Colonic mucosa (tissue), 4 donors: ENCODE results near the gene TMEM87A. TPM values are rescaled to one million over a fixed set of nuclear protein-coding genes. Genes with fewer than 3 reads are reported as not detected.

Experiments
- DNase-seq: peaks from one replicate; pipeline ENCODE4 v3.0.0-alpha.2; 2020
- H3K27ac ChIP-seq: fragments of 200-600 bp; one replicate; pipeline ENCODE4 v1.8.0; 2021
- H3K27me3 ChIP-seq: fragments of 200-600 bp; one replicate; pipeline ENCODE4 v1.8.0; 2021
- H3K36me3 ChIP-seq: fragments of 200-600 bp; one replicate; pipeline ENCODE4 v1.8.0; 2021
- H3K4me1 ChIP-seq: fragments of 200-600 bp; one replicate; pipeline ENCODE4 v1.8.0; 2021; ENCODE audit warnings: mild to moderate bottlenecking
- H3K4me3 ChIP-seq: fragments of 200-600 bp; one replicate; pipeline ENCODE4 v1.8.0; 2021
- H3K9ac ChIP-seq, 2 donors: one replicate each; pipeline ENCODE4 v1.7.0; 2013; ENCODE audit warnings: control low read depth in 2 of 2, low read depth in 2 of 2, low read length in 2 of 2
- H3K9me3 ChIP-seq: fragments of 200-600 bp; one replicate; pipeline ENCODE4 v1.8.0; 2021
- intact Hi-C: fragments of 100-400 bp; cut with DNase I; formaldehyde crosslinking; loops from one replicate; pipeline ENCODE4 v1.14.1; 2022
- total RNA-seq, 2 donors: library from RNA; stranded (reverse); fragmentation: NEBNext Ultra II Directional in 1 of 2; extraction: Animal tissue kit (Norgen Biotek cat#: 25700) in 1 of 2; gene quantifications; one replicate each; pipeline ENCODE4 v1.2.1, GENCODE V29; 2021
- TF ChIP-seq, protein P1 (sequence below): fragments of 200-600 bp; IDR thresholded peaks from one replicate; pipeline ENCODE4 v1.8.0; 2022; ENCODE audit warnings: antibody characterized with exemption, mild to moderate bottlenecking
- donor health status: healthy.
- donor health status: DM: no; HTN: no; CAD: no.
- donor health status: DM: no; HTN: no; CAD: no.

TMEM87A gene
- total RNA-seq, 2 donors from 2014 or later: 65.6 to 115 TPM

DNA sequence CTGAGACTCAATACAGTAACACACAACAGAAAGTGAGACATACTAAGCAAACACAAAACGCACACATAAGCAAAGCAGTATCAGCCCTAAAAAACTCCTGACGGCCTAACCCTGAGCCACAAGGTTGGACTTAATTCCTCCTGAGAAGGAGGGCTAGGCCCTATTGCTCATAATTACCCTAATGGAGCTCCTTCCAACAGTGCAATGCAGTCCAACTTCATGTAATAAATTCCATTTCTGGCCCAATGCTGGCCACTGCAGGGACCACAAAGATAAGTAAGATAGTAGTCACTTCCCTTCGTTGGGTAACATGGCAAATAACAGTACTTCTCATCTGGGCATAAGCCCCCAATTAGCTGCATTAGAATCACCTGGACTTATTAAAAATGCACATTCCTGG lies 69.3 kb downstream of the TMEM87A start:
- H3K27ac ChIP-seq: no peak overlapping the region
- intact Hi-C loops: no loop called here
- no peaks in the 10 kb centered on the region for H3K27me3 ChIP-seq
- no peak for DNase-seq
- TF ChIP-seq, protein P1, sequence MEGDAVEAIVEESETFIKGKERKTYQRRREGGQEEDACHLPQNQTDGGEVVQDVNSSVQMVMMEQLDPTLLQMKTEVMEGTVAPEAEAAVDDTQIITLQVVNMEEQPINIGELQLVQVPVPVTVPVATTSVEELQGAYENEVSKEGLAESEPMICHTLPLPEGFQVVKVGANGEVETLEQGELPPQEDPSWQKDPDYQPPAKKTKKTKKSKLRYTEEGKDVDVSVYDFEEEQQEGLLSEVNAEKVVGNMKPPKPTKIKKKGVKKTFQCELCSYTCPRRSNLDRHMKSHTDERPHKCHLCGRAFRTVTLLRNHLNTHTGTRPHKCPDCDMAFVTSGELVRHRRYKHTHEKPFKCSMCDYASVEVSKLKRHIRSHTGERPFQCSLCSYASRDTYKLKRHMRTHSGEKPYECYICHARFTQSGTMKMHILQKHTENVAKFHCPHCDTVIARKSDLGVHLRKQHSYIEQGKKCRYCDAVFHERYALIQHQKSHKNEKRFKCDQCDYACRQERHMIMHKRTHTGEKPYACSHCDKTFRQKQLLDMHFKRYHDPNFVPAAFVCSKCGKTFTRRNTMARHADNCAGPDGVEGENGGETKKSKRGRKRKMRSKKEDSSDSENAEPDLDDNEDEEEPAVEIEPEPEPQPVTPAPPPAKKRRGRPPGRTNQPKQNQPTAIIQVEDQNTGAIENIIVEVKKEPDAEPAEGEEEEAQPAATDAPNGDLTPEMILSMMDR: no peak
- H3K9me3 ChIP-seq: no peaks in the 10 kb centered on the region
- H3K9ac ChIP-seq: no peak overlapping the region
- no peaks in the 10 kb centered on the region for H3K4me1 ChIP-seq
- H3K36me3 ChIP-seq: no peaks in the 10 kb centered on the region
- no peak overlapping the region for H3K4me3 ChIP-seq

DNA sequence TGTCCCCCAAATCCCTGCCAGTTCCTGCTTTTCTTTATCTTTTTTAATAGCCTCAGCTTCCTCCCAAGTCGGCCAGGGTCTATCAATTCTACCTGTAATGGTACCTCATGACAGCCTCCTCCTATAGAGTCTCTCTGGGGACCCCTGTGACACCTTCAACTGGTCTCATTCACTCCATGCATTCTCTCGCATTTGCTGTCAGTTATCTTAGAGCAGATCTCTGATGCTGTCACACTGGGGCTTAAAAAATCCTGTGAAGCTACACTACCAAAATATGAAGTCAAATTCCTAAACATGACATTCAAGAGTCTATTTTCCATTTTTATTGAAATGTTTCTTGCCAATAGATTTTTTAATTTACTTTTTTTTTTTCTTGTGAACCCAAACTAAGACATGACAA lies 70.6 kb downstream of the TMEM87A start:
- Histone ChIP-seq H3K9me3 (no peaks in the 10 kb centered on the region), H3K4me1 (no peaks in the 10 kb centered on the region), H3K36me3 (no peaks in the 10 kb centered on the region), H3K27me3 (no peaks in the 10 kb centered on the region), H3K27ac (no peak overlapping the region), H3K4me3 (no peak overlapping the region), H3K9ac (no peak overlapping the region)
- TF ChIP-seq, protein P1: no peak
- intact Hi-C loops: no loop called here
- DNase-seq: no peak

DNA sequence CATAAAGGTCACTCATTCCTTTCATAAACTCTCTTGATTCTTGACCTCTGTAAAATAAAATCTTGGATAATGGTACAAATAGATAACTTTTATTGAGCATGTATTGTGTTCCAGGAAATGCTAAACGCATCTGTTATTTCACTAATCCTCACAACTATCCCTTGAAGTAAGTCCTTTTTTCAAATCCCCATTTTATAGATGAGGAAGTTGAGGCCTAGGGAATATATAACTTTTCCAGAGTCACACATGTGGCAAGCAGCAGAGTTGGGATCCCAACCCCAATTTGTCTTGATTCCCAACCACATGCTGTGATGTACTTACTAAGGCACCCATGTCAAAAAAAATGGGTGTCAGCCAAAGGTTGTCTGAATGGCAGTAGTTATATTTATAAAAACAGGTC lies 71.4 kb downstream of the TMEM87A start:
- intact Hi-C loops: no loop called here
- Histone ChIP-seq H3K9ac (no peak overlapping the region), H3K9me3 (no peaks in the 10 kb centered on the region), H3K4me1 (no peaks in the 10 kb centered on the region), H3K4me3 (no peak overlapping the region), H3K27ac (no peak overlapping the region), H3K36me3 (no peaks in the 10 kb centered on the region), H3K27me3 (no peaks in the 10 kb centered on the region)
- DNase-seq: no peak
- TF ChIP-seq, protein P1: no peak

DNA sequence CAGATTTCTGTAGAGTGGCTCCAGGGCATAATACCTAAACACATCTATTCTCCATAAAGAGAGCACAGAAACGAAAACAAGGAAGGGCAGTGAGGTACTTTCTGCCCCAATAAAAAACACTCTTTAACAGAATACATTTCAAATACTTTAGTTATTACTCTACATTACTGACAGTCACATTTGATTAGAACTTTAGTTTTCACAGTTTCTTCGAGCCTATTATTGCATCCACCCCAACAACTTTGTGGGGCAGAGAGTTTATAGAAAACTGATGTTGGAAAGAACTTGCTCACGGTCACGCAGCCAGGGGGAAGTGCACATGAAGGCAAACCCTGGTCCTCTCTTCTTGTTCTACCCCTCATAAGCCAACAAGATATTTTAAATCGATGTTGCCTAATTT lies 74.1 kb downstream of the TMEM87A start:
- intact Hi-C loops: no loop called here

DNA sequence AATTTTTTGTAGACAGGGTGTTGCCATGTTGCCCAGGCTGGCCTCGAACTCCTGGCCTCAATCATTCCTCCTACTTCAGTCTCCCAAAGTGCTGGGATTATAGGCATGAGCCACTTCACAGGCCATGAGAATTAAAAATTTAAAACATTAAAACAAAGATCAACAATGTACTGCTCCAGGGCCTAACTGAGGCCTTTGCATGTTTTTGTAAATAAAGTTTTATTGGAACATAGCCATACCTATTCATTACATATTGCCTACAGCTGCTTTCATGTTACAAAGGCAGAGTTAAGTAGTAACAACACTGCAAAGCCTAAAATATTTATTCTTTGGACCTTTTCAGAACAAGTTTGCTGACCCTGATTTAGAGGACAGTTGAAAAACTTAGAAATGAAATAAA lies 74.7 kb downstream of the TMEM87A start:
- intact Hi-C loops: no loop called here
- no peaks in the 10 kb centered on the region for H3K27me3 ChIP-seq
- H3K9ac ChIP-seq: no peak overlapping the region
- no peak for DNase-seq
- TF ChIP-seq, protein P1: no peak
- H3K27ac ChIP-seq: no peak overlapping the region
- H3K4me3 ChIP-seq: no peak overlapping the region
- no peaks in the 10 kb centered on the region for H3K36me3 ChIP-seq
- H3K4me1 ChIP-seq: no peaks in the 10 kb centered on the region
- H3K9me3 ChIP-seq: no peaks in the 10 kb centered on the region

More for the DNA sequence above, 74.1 kb downstream of the TMEM87A start:
- H3K9me3 ChIP-seq: no peaks in the 10 kb centered on the region
- H3K36me3 ChIP-seq: no peaks in the 10 kb centered on the region
- DNase-seq: no peak
- H3K27ac ChIP-seq: no peak overlapping the region
- TF ChIP-seq, protein P1: no peak
- H3K4me1 ChIP-seq: no peaks in the 10 kb centered on the region
- H3K9ac ChIP-seq: no peak overlapping the region
- no peaks in the 10 kb centered on the region for H3K27me3 ChIP-seq
- H3K4me3 ChIP-seq: no peak overlapping the region

DNA sequence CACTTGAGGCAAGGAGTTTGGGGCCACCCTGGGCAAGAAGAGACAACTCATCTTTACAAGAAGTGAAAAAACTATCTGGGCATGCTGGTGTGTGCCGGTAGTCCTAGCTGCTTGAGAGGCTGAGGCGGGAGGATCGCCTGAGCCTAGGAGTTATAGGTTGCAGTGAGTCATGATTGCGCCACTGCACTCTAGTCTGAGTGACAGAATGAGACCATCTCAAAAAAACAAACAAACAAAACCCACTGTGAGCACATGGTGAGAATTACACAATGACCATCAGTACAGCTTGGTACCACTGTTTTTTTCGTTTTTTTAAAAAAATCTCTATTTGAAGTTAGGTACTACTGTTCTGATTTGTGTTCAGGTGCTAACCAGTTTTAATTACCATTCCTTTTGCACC lies 78.7 kb downstream of the TMEM87A start:
- Histone ChIP-seq H3K4me1 (no peaks in the 10 kb centered on the region), H3K36me3 (peaks cover 11% of the 10 kb centered on the region), H3K9me3 (no peaks in the 10 kb centered on the region), H3K27me3 (no peaks in the 10 kb centered on the region), H3K4me3 (no peak overlapping the region), H3K27ac (no peak overlapping the region), H3K9ac (no peak overlapping the region)
- TF ChIP-seq, protein P1: no peak
- DNase-seq: no peak
- intact Hi-C loops: no loop called here
